ENCODE data around the gene DLG5.
"Not testable (repeated sequence)": the region's sequence is repeated elsewhere in the genome, so short reads cannot be mapped to it uniquely, and the experiment has no call there.

DLG5 gene

GRCh38 chr10:77798940-77799339 lies 127.6 kb downstream of the DLG5 start:
- no peak for DNase-seq

GRCh38 chr10:77796311-77796915 lies 130.1 kb downstream of the DLG5 start:
- no peak for DNase-seq

- no peak for DNase-seq
These were observed 131.0 kb downstream of the DLG5 start for GRCh38 chr10:77795426-77796055.

GRCh38 chr10:77794256-77795142 lies 132.1 kb downstream of the DLG5 start:
- no peak for DNase-seq

GRCh38 chr10:77793831-77794230 lies 132.7 kb downstream of the DLG5 start:
- peak in 1 of 58 donors; percentile 5 for DNase-seq

GRCh38 chr10:77792155-77792554 lies 134.4 kb downstream of the DLG5 start:
- no peak for DNase-seq

- DNase-seq = peak in 1 of 58 donors; percentile 15
These were observed 135.0 kb downstream of the DLG5 start for GRCh38 chr10:77791506-77791905.

GRCh38 chr10:77789861-77790260 lies 136.7 kb downstream of the DLG5 start:
- no peak for DNase-seq

- no peak for DNase-seq
These were observed 137.5 kb downstream of the DLG5 start for GRCh38 chr10:77789016-77789415.

GRCh38 chr10:77788496-77789010 lies 138.0 kb downstream of the DLG5 start:
- DNase-seq = no peak

GRCh38 chr10:77787440-77787839 lies 139.1 kb downstream of the DLG5 start:
- DNase-seq = no peak

- no peak for DNase-seq
These were observed 141.7 kb downstream of the DLG5 start for GRCh38 chr10:77784856-77785255.

GRCh38 chr10:77782328-77783061 lies 144.1 kb downstream of the DLG5 start:
- no peak for DNase-seq

- DNase-seq = no peak
These were observed 144.9 kb downstream of the DLG5 start for GRCh38 chr10:77781451-77782327.

- DNase-seq = no peak
These were observed 146.4 kb downstream of the DLG5 start for GRCh38 chr10:77780180-77780579.

GRCh38 chr10:77776487-77776886 lies 150.1 kb downstream of the DLG5 start:
- no peak for DNase-seq

GRCh38 chr10:77774940-77775391 lies 151.6 kb downstream of the DLG5 start:
- DNase-seq = no peak

- no peak for DNase-seq
These were observed 152.7 kb downstream of the DLG5 start for GRCh38 chr10:77773631-77774426.

GRCh38 chr10:77772852-77773600 lies 153.5 kb downstream of the DLG5 start:
- DNase-seq = not testable (repeated sequence)
